ENCODE measurements around the gene ZNF562. TPM values are rescaled to one million over a fixed set of nuclear protein-coding genes. Genes with fewer than 3 reads are reported as not detected.

Gene ZNF562
- 22.4 and 23.5 TPM in 2 replicates for total RNA-seq

DNA sequence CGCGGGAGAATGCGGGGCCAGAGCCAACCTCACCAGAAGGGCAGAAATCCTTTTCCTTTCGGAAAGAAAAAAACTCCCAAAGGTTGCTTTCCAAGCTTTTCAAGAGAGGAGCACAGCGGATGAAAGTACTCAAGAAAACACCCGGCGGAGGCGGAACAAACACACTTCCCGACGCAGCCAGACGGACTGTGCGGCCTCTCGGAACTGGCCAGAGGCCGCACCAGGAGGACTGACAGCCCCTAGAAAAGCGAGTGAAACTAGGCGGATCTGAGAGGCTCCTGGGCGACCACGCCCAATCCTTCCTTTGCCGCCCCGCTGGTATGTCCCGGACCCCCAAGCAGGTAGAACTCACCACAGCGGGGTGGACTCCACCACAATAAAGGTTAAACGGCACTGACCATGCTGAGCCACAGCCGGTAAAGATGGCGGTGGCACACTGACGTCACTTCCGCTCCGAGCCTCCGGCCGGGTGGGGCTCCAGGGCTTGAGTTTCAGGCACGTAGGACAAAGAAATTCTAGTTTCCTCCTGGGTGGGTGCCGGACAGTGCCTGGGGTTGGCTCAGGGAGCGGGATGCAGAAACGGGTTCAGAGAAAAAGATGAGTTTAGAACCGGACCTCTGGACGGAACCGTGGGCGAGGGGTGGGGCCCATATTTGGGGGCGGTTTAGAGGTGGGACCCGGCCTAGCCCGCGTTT, at the start of gene ZNF562:
Gene ZNF562, minus strand, starts transcription at position 438 of the 695 bp plus-strand sequence. CDS start 14,356 bp downstream, outside the sequence.

DNA sequence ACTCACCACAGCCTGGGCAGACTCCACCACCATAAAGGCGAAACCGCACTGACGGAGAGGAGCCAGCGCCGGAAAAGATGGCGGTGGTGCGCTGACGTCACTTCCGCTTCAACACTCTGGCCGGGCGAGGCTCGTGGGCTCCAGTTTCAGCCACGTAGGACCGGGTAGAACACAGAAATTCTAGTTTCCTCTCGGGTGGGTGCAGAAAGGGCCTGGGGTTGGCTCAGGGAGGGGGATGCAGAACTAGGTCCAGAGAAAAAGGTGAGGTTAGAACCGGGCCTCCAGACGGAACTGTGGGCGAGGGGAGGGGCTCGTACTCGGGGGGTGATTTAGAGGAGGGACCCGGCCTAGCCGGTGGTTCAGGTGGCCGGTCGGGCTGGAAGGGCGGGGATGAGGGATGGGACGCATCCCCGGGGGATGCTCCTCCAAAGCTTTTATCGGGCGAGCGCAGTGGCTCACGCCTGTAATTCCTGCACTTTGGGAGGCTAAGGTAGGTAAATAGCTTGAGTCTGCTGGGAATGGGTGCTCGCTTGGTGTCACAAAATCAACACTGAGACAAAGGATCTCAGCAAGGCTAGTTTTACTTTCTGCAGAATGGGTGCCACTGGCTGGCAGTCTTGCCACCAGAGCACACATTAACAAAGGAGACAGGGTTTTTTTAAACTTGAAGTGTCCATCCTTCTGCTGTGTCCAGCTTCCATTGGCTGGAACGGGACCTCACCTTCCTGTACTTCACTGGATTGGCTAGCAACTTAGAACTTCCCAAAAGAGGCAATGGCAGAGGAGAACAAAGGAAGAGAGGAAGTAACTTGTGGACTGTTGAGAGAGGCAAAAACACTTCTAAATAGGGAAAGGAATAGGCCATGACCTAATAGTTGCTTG, 53.5 kb downstream of the ZNF562 start, which contains the start of gene ZNF561:
Gene ZNF561, minus strand, starts transcription at position 77 of the 882 bp plus-strand sequence. CDS start 1,776 bp downstream, outside the sequence.

Other genes starting within 250 kb of the ZNF562 start
- gene ZNF266, start 239.5 kb downstream of the ZNF562 start, total RNA-seq = 10.8 and 17.5 TPM in 2 replicates
- gene ZNF560, start 176.5 kb downstream of the ZNF562 start, total RNA-seq = 1.0 and 2.2 TPM in 2 replicates
- gene ZNF426, start 136.5 kb downstream of the ZNF562 start, total RNA-seq = 27.2 and 32.7 TPM in 2 replicates
- gene ZNF121, start 90.6 kb downstream of the ZNF562 start, total RNA-seq = 28.4 and 30.4 TPM in 2 replicates
- 37.4 and 42.8 TPM in 2 replicates for gene ZNF561, start 53.9 kb downstream of the ZNF562 start, total RNA-seq
- 17.3 and 20.2 TPM in 2 replicates for gene ZNF846, start 93.6 kb upstream of the ZNF562 start, total RNA-seq
- 22.1 and 35.1 TPM in 2 replicates for gene FBXL12, start 144.0 kb upstream of the ZNF562 start, total RNA-seq
- gene UBL5, start 152.8 kb upstream of the ZNF562 start, total RNA-seq = 126 and 308 TPM in 2 replicates
- gene PIN1, start 160.2 kb upstream of the ZNF562 start, total RNA-seq = 106 and 166 TPM in 2 replicates

Measured in smooth muscle cell of trachea (primary cell).